HG02678 (cell line): ENCODE measurements around the gene CCDC88B.
"Not testable (repeated sequence)": the region's sequence is repeated elsewhere in the genome, so short reads cannot be mapped to it uniquely, and the experiment has no call there.

Experiments used
- ATAC-seq: cut with Tn5 transposase; IDR thresholded peaks from one replicate; pipeline ENCODE4 v1.9.1; 2021; ENCODE audit warnings: mild to moderate bottlenecking, moderate library complexity; ENCODE audit not compliant: unreplicated experiment

Gene CCDC88B

GRCh38 chr11:64305075-64305690 lies 34.8 kb upstream of the CCDC88B start, which contains the start of gene ESRRA:
Gene ESRRA (plus strand): TSS chr11:64305524. CDS start chr11:64307180, 1,656 bp downstream.
- ATAC-seq = peak; percentile 70

- ATAC-seq = peak; percentile 28
Measured at GRCh38 chr11:64305691-64306562, 34.1 kb upstream of the CCDC88B start.

DNA sequence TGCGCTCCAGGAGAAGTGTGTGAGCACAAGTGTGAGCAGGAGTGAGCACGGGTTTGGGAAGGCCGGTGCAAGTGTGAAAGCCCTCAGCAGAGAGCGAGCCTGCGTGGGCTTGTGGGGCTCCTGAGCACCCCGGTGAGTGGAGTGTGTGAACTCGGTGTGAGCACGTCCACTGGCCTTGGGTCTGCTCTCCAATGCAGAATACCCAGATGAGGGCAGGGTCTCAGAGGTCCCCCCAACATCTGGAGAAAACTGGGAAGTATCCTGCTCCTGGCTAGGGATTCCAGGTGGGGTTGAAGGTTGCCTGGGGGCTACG lies 33.5 kb upstream of the CCDC88B start:
- ATAC-seq = no peak

GRCh38 chr11:64306876-64307622 lies 33.0 kb upstream of the CCDC88B start:
- ATAC-seq = no peak

GRCh38 chr11:64307795-64308194 lies 32.2 kb upstream of the CCDC88B start:
- not testable (repeated sequence) for ATAC-seq

DNA sequence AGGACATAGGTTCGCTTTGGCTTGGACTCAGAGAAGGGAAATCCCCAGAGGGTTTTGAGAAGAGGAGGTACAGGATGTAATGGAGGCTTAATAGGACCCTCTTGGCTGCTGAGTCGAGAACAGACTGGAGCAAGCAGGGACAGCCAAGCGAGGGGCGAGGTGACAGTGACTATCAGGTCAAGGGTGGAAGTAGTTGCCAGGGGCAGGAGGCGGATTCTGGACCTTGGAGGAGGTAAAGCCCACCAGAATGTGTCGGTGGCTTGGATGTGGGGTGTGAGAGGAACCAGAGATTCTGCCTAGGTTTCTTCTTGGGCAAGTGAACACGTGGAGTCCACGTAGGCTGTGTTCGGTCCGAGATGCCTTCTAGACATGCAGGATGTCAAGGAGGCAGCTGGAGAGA lies 27.1 kb upstream of the CCDC88B start:
- no peak for ATAC-seq

DNA sequence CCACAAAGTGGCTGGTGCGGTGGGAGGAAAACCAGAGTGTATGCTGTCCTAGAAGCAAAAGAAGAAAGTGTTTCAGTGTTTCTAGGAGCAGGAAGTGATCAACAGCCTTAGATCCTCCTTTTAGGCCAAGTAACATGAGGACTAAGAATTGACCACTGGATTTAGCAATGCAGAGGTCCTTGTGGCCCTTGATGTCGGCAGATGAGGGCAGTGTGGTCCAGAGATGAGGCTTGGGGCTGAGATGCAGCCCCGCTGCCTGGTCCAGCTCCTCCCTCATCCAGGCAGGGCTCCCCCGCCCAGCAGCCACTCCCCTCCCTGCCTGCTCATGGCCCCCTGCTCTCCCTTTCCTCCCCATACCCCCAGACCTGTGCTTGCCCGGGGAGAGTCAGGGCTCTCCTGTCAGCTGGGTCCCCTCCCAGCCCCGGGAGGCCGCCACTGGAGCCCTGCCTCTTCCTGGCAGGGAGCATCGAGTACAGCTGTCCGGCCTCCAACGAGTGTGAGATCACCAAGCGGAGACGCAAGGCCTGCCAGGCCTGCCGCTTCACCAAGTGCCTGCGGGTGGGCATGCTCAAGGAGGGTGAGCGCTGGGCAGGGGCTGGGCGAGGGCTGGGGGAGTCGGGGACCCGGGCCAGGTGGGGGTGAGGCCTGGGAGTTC lies 26.4 kb upstream of the CCDC88B start:
- no peak for ATAC-seq

GRCh38 chr11:64314146-64314804 lies 25.7 kb upstream of the CCDC88B start:
- ATAC-seq = no peak

- no peak for ATAC-seq
Measured at GRCh38 chr11:64314805-64315561, 25.0 kb upstream of the CCDC88B start.

GRCh38 chr11:64315667-64316526 lies 24.1 kb upstream of the CCDC88B start:
- not testable (repeated sequence) for ATAC-seq

GRCh38 chr11:64316672-64317324 lies 23.2 kb upstream of the CCDC88B start:
- no peak for ATAC-seq

DNA sequence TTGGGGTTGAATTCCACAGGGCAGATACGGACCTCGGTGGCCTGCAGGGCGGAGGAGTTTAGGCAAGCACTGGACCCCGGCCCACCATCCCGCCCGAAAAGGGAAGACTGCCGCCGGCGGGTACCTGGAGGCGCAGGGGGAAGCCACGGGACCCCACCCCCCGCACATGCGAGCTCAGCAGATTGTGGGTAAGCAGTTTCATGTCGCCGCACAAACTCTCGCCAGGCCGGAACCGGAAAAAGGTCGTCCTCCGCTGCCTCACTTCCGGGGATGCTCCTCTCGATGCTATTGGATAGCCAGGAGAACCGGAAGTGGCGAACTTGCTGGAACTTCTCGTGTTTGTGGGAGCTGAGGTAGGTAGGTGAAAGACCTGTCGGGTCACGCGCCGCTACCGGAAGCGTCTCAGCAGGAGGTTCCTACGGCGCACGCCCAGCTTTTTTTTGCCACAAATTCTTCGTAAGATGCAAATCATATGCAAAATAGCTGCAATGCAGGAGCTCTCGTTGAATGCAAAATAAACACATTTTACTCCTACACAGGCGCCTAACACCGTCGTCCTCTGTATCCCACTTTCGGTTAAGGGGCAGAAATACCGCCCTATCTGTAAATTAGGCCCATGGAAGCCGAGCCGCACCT lies 22.6 kb upstream of the CCDC88B start, which contains the start of gene TRMT112:
TSS of gene TRMT112 (minus strand) at position 235 of the 636 bp plus-strand sequence. CDS start at position 202, 33 bp downstream.
- ATAC-seq = peak; percentile 62

GRCh38 chr11:64317961-64318765 lies 21.8 kb upstream of the CCDC88B start, which contains the start of gene PRDX5:
Gene PRDX5 (plus strand): TSS chr11:64318121. CDS start chr11:64318216, 95 bp downstream.
- peak; percentile 84 for ATAC-seq

- ATAC-seq = no peak
Measured at GRCh38 chr11:64318766-64319761, 20.9 kb upstream of the CCDC88B start.

- ATAC-seq = no peak
Measured at GRCh38 chr11:64320556-64320955, 19.4 kb upstream of the CCDC88B start.

DNA sequence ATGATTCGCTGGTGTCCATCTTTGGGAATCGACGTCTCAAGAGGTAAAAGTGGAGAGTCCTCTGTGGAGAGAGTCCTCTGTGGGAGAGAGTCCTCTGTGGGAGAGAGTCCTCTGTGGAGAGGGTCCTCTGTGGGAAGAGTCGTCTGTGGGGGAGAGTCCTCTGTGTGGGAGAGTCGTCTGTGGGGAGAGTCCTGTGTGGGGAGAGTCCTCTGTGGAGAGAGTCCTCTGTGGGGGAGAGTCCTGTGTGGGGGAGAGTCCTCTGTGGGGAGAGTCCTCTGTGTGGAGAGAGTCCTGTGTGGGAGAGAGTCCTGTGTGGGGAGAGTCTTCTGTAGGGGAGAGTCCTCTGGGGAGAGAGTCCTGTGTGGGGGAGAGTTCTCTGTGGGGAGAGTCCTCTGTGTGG lies 19.0 kb upstream of the CCDC88B start:
- ATAC-seq = no peak
